ENCODE data around the gene TYMS.

DNA sequence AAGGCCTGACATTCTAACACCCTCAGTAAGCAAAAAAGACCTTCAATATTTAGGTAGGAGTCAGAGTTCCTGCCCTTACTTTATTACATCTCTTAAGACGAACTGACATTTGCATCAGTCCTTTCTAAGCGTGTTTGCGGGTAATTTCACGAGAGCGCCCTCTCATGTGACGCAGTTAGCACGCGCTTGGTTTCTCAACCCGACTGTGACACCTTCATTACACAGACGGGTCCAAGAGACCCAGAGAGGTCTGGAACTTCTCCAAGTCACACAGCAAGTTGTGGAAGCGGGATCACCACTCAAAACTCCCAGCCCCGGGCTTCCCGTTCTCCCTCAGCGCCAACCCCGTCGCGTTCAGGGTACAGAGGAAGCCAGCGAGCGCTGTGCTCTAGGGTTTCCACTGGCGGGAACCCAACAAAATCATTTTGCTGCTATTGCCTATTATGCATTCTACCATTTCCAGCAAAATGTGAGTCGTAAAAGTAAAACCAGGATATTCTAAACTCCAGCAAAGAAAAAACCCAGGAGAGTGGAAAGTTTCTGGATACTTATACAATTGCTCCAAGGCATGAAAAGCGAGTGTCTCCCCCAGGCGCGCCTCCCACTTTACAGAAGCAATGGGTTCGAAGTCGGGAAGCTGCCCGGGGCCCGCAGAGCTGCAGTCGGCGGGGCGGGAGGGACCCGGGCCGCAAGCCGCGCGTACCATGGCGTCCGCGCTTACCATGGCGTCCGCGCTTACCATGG is 54.4 kb downstream of the TYMS start:
- TF ChIP-seq CTCF (IDR thresholded peaks at IDR 0.05) (no peak), POLR2AphosphoS5 (IDR thresholded peaks at IDR 0.05; ENCODE audit: low read depth, low read length) (no peak), SIN3A (IDR thresholded peaks at IDR 0.05; ENCODE audit: borderline replicate concordance, insufficient read depth, low read depth, low read length) (no peak)
- TF ChIP-seq, protein P1, sequence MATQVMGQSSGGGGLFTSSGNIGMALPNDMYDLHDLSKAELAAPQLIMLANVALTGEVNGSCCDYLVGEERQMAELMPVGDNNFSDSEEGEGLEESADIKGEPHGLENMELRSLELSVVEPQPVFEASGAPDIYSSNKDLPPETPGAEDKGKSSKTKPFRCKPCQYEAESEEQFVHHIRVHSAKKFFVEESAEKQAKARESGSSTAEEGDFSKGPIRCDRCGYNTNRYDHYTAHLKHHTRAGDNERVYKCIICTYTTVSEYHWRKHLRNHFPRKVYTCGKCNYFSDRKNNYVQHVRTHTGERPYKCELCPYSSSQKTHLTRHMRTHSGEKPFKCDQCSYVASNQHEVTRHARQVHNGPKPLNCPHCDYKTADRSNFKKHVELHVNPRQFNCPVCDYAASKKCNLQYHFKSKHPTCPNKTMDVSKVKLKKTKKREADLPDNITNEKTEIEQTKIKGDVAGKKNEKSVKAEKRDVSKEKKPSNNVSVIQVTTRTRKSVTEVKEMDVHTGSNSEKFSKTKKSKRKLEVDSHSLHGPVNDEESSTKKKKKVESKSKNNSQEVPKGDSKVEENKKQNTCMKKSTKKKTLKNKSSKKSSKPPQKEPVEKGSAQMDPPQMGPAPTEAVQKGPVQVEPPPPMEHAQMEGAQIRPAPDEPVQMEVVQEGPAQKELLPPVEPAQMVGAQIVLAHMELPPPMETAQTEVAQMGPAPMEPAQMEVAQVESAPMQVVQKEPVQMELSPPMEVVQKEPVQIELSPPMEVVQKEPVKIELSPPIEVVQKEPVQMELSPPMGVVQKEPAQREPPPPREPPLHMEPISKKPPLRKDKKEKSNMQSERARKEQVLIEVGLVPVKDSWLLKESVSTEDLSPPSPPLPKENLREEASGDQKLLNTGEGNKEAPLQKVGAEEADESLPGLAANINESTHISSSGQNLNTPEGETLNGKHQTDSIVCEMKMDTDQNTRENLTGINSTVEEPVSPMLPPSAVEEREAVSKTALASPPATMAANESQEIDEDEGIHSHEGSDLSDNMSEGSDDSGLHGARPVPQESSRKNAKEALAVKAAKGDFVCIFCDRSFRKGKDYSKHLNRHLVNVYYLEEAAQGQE (IDR thresholded peaks at IDR 0.05; ENCODE audit: insufficient read depth in 1 of 2, low read depth in 2 of 2, low read length in 1 of 2), result no peak

All from Panc1 (cell line).